Measurements from ENCODE around the gene ATP13A2.

GRCh38 chr1:16977377-16977776 is 34.4 kb downstream of the ATP13A2 start:
- TF ChIP-seq, protein P1, sequence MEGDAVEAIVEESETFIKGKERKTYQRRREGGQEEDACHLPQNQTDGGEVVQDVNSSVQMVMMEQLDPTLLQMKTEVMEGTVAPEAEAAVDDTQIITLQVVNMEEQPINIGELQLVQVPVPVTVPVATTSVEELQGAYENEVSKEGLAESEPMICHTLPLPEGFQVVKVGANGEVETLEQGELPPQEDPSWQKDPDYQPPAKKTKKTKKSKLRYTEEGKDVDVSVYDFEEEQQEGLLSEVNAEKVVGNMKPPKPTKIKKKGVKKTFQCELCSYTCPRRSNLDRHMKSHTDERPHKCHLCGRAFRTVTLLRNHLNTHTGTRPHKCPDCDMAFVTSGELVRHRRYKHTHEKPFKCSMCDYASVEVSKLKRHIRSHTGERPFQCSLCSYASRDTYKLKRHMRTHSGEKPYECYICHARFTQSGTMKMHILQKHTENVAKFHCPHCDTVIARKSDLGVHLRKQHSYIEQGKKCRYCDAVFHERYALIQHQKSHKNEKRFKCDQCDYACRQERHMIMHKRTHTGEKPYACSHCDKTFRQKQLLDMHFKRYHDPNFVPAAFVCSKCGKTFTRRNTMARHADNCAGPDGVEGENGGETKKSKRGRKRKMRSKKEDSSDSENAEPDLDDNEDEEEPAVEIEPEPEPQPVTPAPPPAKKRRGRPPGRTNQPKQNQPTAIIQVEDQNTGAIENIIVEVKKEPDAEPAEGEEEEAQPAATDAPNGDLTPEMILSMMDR (IDR thresholded peaks at IDR 0.05; ENCODE audit: insufficient read depth, low read length) = no peak
- TF ChIP-seq REST (IDR thresholded peaks at IDR 0.05; ENCODE audit: insufficient replicate concordance, low read depth) = no peak

Measured in HL-60 (cell line).